ENCODE measurements around the gene IPPK. TPM values are rescaled to one million over a fixed set of nuclear protein-coding genes. Genes with fewer than 3 reads are reported as not detected.

IPPK gene
- total and polyA plus RNA-seq, 2 donors (not counting 1 experiment from before 2014, with no cell fraction given), result 11.1 to 16.4 TPM

- peak overlapping the region; percentile 95 for H3K27ac ChIP-seq (ENCODE audit: insufficient read depth, low read length)
- TF ChIP-seq EZH2 (IDR thresholded peaks at IDR 0.05; ENCODE audit: low read length, missing control alignments) (no peak), CTCF (conservative IDR thresholded peaks at IDR 0.05 in 1 of 2, IDR thresholded peaks at IDR 0.05 in 1 of 2; ENCODE audit: low read depth in 1 of 2, low read length in 2 of 2) (no peak)
Observed at GRCh38 chr9:92669527-92669889, 423 bp downstream of the IPPK start.

GRCh38 chr9:92668746-92669526 lies 995 bp downstream of the IPPK start:
- Histone ChIP-seq H3K9ac (ENCODE audit: insufficient read depth, low read length) (peak overlapping the region; percentile 94), H3K9me3 (ENCODE audit: control insufficient read depth, insufficient read depth, low read depth, low read length) (no peaks in the 10 kb centered on the region), H3K79me2 (ENCODE audit: control insufficient read depth, insufficient read depth, low read length) (peaks cover 52% of the 10 kb centered on the region), H2AFZ (ENCODE audit: low read length) (no peak overlapping the region), H3K4me1 (ENCODE audit: control insufficient read depth, extremely low read depth, insufficient read depth, low read length) (peaks cover 5% of the 10 kb centered on the region), H3K4me3 (replicated peaks in 1 of 4; ENCODE audit: control extremely low read depth in 1 of 4, insufficient read depth in 1 of 4, low read depth in 3 of 4, low read length in 4 of 4) (peak overlapping the region; percentile 52 to 90 (median 75)), H3K4me2 (ENCODE audit: extremely low read depth, insufficient read depth, low read length) (peak overlapping the region; percentile 73), H3K27ac (ENCODE audit: insufficient read depth, low read length) (peak overlapping the region; percentile 95), H3K27me3 (ENCODE audit: control insufficient read depth, insufficient read depth, low read length) (no peaks in the 10 kb centered on the region), H3K36me3 (ENCODE audit: control insufficient read depth, insufficient read depth, low read length) (peaks cover 6% of the 10 kb centered on the region), H4K20me1 (ENCODE audit: control insufficient read depth, extremely low read depth, insufficient read depth, low read length) (no peaks in the 10 kb centered on the region)
- TF ChIP-seq EZH2 (IDR thresholded peaks at IDR 0.05; ENCODE audit: low read length, missing control alignments), result no peak
- TF ChIP-seq CTCF (conservative IDR thresholded peaks at IDR 0.05 in 1 of 2, IDR thresholded peaks at IDR 0.05 in 1 of 2; ENCODE audit: low read depth in 1 of 2, low read length in 2 of 2), result no peak
- DNase-seq (ENCODE audit: low read depth in 2 of 2), result peak; percentile 49 to 77

More at GRCh38 chr9:92669527-92669889, 423 bp downstream of the IPPK start:
- H3K9me3 ChIP-seq (ENCODE audit: control insufficient read depth, insufficient read depth, low read depth, low read length), result no peaks in the 10 kb centered on the region
- H3K4me2 ChIP-seq (ENCODE audit: extremely low read depth, insufficient read depth, low read length), result peak overlapping the region; percentile 73
- peaks cover 4% of the 10 kb centered on the region for H3K36me3 ChIP-seq (ENCODE audit: control insufficient read depth, insufficient read depth, low read length)
- DNase-seq (ENCODE audit: low read depth in 2 of 2), result peak in 1 of 2 donors; percentile 16
- H4K20me1 ChIP-seq (ENCODE audit: control insufficient read depth, extremely low read depth, insufficient read depth, low read length), result no peaks in the 10 kb centered on the region
- H3K4me3 ChIP-seq (replicated peaks in 1 of 4; ENCODE audit: control extremely low read depth in 1 of 4, insufficient read depth in 1 of 4, low read depth in 3 of 4, low read length in 4 of 4), result peak overlapping the region; percentile 52 to 90 (median 75)
- peak overlapping the region; percentile 94 for H3K9ac ChIP-seq (ENCODE audit: insufficient read depth, low read length)
- H3K27me3 ChIP-seq (ENCODE audit: control insufficient read depth, insufficient read depth, low read length), result no peaks in the 10 kb centered on the region
- peaks cover 5% of the 10 kb centered on the region for H3K4me1 ChIP-seq (ENCODE audit: control insufficient read depth, extremely low read depth, insufficient read depth, low read length)
- H3K79me2 ChIP-seq (ENCODE audit: control insufficient read depth, insufficient read depth, low read length), result peaks cover 46% of the 10 kb centered on the region
- H2AFZ ChIP-seq (ENCODE audit: low read length), result peak overlapping the region; percentile 55

GRCh38 chr9:92666912-92667532 lies 2.9 kb downstream of the IPPK start:
- Histone ChIP-seq H3K9ac (ENCODE audit: insufficient read depth, low read length) (no peak overlapping the region), H3K4me1 (ENCODE audit: control insufficient read depth, extremely low read depth, insufficient read depth, low read length) (peaks cover 5% of the 10 kb centered on the region), H3K27ac (ENCODE audit: insufficient read depth, low read length) (no peak overlapping the region), H3K9me3 (ENCODE audit: control insufficient read depth, insufficient read depth, low read depth, low read length) (no peaks in the 10 kb centered on the region), H3K36me3 (ENCODE audit: control insufficient read depth, insufficient read depth, low read length) (peaks cover 6% of the 10 kb centered on the region), H3K4me3 (replicated peaks in 1 of 4; ENCODE audit: control extremely low read depth in 1 of 4, insufficient read depth in 1 of 4, low read depth in 3 of 4, low read length in 4 of 4) (no peak overlapping the region), H3K27me3 (ENCODE audit: control insufficient read depth, insufficient read depth, low read length) (no peaks in the 10 kb centered on the region), H2AFZ (ENCODE audit: low read length) (no peak overlapping the region), H3K79me2 (ENCODE audit: control insufficient read depth, insufficient read depth, low read length) (peaks cover 65% of the 10 kb centered on the region), H4K20me1 (ENCODE audit: control insufficient read depth, extremely low read depth, insufficient read depth, low read length) (no peaks in the 10 kb centered on the region), H3K4me2 (ENCODE audit: extremely low read depth, insufficient read depth, low read length) (no peak overlapping the region)
- TF ChIP-seq CTCF (conservative IDR thresholded peaks at IDR 0.05 in 1 of 2, IDR thresholded peaks at IDR 0.05 in 1 of 2; ENCODE audit: low read depth in 1 of 2, low read length in 2 of 2), result no peak
- no peak for TF ChIP-seq EZH2 (IDR thresholded peaks at IDR 0.05; ENCODE audit: low read length, missing control alignments)
- no peak for DNase-seq (ENCODE audit: low read depth in 2 of 2)

Data from fibroblast of lung (primary cell).